ENCODE results near the gene TMEM50B.
"Not testable (repeated sequence)": the region's sequence is repeated elsewhere in the genome, so short reads cannot be mapped to it uniquely, and the experiment has no call there.

Gene TMEM50B

DNA sequence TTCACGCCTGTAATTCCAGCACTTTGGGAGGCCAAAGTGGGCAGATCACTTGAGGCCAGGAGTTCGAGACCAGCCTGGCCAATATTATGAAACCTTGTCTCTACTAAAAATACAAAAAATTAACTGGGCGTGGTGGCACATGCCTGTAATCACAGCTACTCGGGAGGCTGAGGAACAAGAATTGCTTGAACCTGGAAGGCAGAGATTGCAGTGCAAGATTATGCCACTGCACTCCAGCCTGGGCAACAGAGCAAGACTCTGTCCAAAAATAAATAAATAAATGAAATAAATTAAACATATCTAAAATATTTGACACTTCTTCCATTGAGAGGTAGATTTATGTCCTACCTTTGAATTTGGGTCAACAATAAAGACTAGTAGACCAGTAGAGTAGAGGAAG lies 10.6 kb downstream of the TMEM50B start:
- H3K4me1 ChIP-seq (ENCODE audit: control extremely low read depth in 1 of 4, control insufficient read depth in 4 of 4, insufficient read depth in 4 of 4, low read length in 3 of 4); DNase-seq; H3K36me3 ChIP-seq (ENCODE audit: control insufficient read depth in 4 of 4, insufficient read depth in 4 of 4, low read length in 3 of 4); H3K27ac ChIP-seq (ENCODE audit: insufficient read depth in 1 of 2, low read depth in 1 of 2, low read length in 2 of 2, poor library complexity in 1 of 2, severe bottlenecking in 2 of 2); H3K9me3 ChIP-seq (ENCODE audit: control extremely low read depth in 1 of 5, control insufficient read depth in 4 of 5, insufficient read depth in 2 of 5, low read depth in 1 of 5, low read length in 4 of 5); H3K4me3 ChIP-seq (ENCODE audit: control insufficient read depth in 1 of 7, extremely low read depth in 1 of 7, insufficient read depth in 4 of 7, low read depth in 2 of 7, low read length in 6 of 7); H3K27me3 ChIP-seq (replicated peaks in 2 of 5; ENCODE audit: control insufficient read depth in 4 of 5, insufficient read depth in 5 of 5, low read length in 4 of 5): not testable (repeated sequence)
- POLR2A ChIA-PET: interaction anchor here (0.5 kb wide), 1 partner anchor 12 kb away, joined by 3 read pairs; no protein-coding TSS in a partner anchor
- 93% methylated on average over 4 of the region's 4 CpGs for WGBS (ENCODE audit: insufficient coverage)
- CTCF ChIA-PET: interaction anchor here (0.8 kb wide), 2 partner anchors 10 to 12 kb away, joined by 3 to 4 read pairs; no protein-coding TSS in a partner anchor

DNA sequence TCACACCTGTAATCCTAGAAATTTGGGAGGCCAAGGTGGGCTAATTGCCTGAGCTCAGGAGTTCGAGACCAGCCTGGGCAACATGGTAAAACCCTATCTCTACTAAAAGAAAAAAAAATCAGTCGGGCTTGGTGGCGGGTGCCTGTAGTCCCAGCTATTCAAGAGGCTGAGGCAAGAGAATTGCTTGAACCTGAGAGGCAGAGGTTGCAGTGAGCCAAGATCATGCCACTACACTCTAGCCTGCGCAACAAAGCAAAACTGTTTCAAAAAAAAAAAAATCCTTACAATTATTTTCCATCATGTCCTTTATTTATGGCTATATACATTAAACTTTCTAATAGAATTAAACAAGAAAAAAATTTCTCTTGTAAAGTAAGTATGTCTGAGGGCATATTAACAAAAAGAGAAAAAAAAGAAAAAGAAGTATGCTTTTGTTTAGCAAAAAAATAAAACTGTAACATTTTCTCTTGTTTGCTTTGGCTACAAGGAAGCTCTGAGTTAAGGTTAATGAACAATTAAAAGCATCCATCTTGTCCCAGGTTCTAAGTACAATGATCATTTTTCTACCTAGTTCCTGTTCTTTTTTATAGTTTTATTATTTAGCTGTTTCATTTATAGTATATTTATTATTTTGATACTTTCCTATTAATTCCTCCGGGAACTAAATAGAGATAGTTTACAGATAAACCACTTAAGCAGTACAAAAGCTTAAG lies 18.1 kb downstream of the TMEM50B start:
- DNase-seq: no peak
- Histone ChIP-seq H3K27ac (ENCODE audit: insufficient read depth in 1 of 2, low read depth in 1 of 2, low read length in 2 of 2, poor library complexity in 1 of 2, severe bottlenecking in 2 of 2) (no peak overlapping the region), H3K9me3 (ENCODE audit: control extremely low read depth in 1 of 5, control insufficient read depth in 4 of 5, insufficient read depth in 2 of 5, low read depth in 1 of 5, low read length in 4 of 5) (no peaks in the 10 kb centered on the region), H3K36me3 (ENCODE audit: control insufficient read depth in 4 of 4, insufficient read depth in 4 of 4, low read length in 3 of 4) (peaks cover 2 to 13% (median 9%) of the 10 kb centered on the region in 4 experiments), H3K4me3 (ENCODE audit: control insufficient read depth in 1 of 7, extremely low read depth in 1 of 7, insufficient read depth in 4 of 7, low read depth in 2 of 7, low read length in 6 of 7) (no peak overlapping the region), H3K4me1 (ENCODE audit: control extremely low read depth in 1 of 4, control insufficient read depth in 4 of 4, insufficient read depth in 4 of 4, low read length in 3 of 4) (no peaks in the 10 kb centered on the region), H3K27me3 (replicated peaks in 2 of 5; ENCODE audit: control insufficient read depth in 4 of 5, insufficient read depth in 5 of 5, low read length in 4 of 5) (no peaks in the 10 kb centered on the region)
- POLR2A ChIA-PET: interaction anchor here (0.6 to 0.8 kb wide), 2 partner anchors 9 to 124 kb away, joined by 3 to 5 read pairs; no protein-coding TSS in a partner anchor
- CTCF ChIA-PET: interaction anchor here (0.7 to 2.7 kb wide), 2 partner anchors 16 to 142 kb away, joined by 3 to 15 read pairs; no protein-coding TSS in a partner anchor
- WGBS (ENCODE audit: insufficient coverage): 100% methylated on average over 2 of the region's 5 CpGs

DNA sequence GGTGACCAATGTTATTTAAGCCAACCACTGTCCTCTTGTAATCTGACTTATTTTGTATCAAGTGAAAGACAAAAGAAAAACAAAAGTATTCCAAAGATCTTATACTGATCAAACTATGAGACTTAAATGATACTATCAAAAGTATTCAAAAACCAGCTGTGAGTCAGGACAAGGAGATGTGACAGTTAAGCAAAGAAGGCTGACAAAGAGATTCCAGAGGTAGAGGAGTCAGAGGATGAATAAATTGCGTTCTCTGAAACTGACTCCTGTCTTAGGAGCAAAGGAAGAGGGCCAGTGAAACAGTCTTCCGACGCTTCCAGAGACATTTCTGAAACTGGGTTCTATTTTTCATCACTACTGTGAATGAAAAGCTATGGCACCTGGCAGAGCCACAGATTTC lies 20.9 kb downstream of the TMEM50B start:
- H3K27me3 ChIP-seq (replicated peaks in 2 of 5; ENCODE audit: control insufficient read depth in 4 of 5, insufficient read depth in 5 of 5, low read length in 4 of 5): no peaks in the 10 kb centered on the region
- no peak for DNase-seq
- WGBS (ENCODE audit: insufficient coverage): 93% methylated on average over 3 of the region's 3 CpGs
- H3K4me1 ChIP-seq (ENCODE audit: control extremely low read depth in 1 of 4, control insufficient read depth in 4 of 4, insufficient read depth in 4 of 4, low read length in 3 of 4): no peaks in the 10 kb centered on the region
- no peak overlapping the region for H3K4me3 ChIP-seq (ENCODE audit: control insufficient read depth in 1 of 7, extremely low read depth in 1 of 7, insufficient read depth in 4 of 7, low read depth in 2 of 7, low read length in 6 of 7)
- H3K27ac ChIP-seq (ENCODE audit: insufficient read depth in 1 of 2, low read depth in 1 of 2, low read length in 2 of 2, poor library complexity in 1 of 2, severe bottlenecking in 2 of 2): no peak overlapping the region
- CTCF ChIA-PET: interaction anchor here (1.0 kb wide), 1 partner anchor 10 kb away, joined by 3 read pairs; no protein-coding TSS in a partner anchor
- H3K36me3 ChIP-seq (ENCODE audit: control insufficient read depth in 4 of 4, insufficient read depth in 4 of 4, low read length in 3 of 4): peaks cover 2 to 17% (median 9%) of the 10 kb centered on the region in 4 experiments
- POLR2A ChIA-PET: no interaction called here
- H3K9me3 ChIP-seq (ENCODE audit: control extremely low read depth in 1 of 5, control insufficient read depth in 4 of 5, insufficient read depth in 2 of 5, low read depth in 1 of 5, low read length in 4 of 5): no peaks in the 10 kb centered on the region

DNA sequence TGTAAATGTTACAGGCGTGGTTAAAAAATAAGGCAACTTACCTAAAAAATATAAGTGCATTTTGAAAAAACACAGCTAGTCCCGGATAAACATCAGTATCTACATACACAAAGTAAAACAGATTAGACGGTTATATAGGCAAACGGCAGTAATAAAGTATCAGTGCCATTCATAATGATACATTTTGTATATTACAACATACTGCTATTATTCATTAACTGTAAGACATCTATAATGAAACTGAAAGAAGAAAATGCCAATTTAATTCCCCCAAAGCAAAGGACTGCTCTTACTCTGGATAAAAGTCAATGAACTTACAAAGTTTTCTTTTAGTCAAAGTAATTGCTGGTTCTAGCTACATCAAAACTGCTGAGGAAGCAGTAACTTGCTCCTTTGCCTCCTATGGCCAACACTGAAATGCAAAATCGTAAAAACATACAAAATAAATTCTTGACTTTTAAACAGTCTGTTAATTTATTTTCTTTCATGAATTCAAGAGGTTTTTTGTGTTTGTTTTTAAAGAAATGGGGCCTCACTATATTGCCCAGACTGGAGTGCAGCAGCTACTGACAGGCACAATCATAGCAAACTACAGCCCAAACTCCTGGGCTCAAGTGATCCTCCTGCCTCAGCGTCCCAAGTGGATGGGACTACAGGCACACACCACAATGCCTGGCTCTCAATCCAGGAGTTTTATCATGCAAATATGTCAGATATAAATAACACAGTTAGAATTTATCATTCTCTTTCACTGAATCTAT lies 23.9 kb downstream of the TMEM50B start:
- CTCF ChIA-PET: interaction anchor here (0.6 to 1.7 kb wide), 4 partner anchors 9 to 122 kb away, joined by 3 to 7 read pairs (median 4); no protein-coding TSS in a partner anchor
- DNase-seq: no peak
- Histone ChIP-seq H3K27ac (ENCODE audit: insufficient read depth in 1 of 2, low read depth in 1 of 2, low read length in 2 of 2, poor library complexity in 1 of 2, severe bottlenecking in 2 of 2) (no peak overlapping the region), H3K27me3 (replicated peaks in 2 of 5; ENCODE audit: control insufficient read depth in 4 of 5, insufficient read depth in 5 of 5, low read length in 4 of 5) (no peaks in the 10 kb centered on the region), H3K36me3 (ENCODE audit: control insufficient read depth in 4 of 4, insufficient read depth in 4 of 4, low read length in 3 of 4) (peaks cover 2 to 13% (median 7%) of the 10 kb centered on the region in 4 experiments), H3K4me3 (ENCODE audit: control insufficient read depth in 1 of 7, extremely low read depth in 1 of 7, insufficient read depth in 4 of 7, low read depth in 2 of 7, low read length in 6 of 7) (no peak overlapping the region), H3K9me3 (ENCODE audit: control extremely low read depth in 1 of 5, control insufficient read depth in 4 of 5, insufficient read depth in 2 of 5, low read depth in 1 of 5, low read length in 4 of 5) (no peaks in the 10 kb centered on the region), H3K4me1 (ENCODE audit: control extremely low read depth in 1 of 4, control insufficient read depth in 4 of 4, insufficient read depth in 4 of 4, low read length in 3 of 4) (no peaks in the 10 kb centered on the region)
- POLR2A ChIA-PET: no interaction called here
- WGBS (ENCODE audit: insufficient coverage): no CpG with 5 or more reads among the region's 6 CpGs

DNA sequence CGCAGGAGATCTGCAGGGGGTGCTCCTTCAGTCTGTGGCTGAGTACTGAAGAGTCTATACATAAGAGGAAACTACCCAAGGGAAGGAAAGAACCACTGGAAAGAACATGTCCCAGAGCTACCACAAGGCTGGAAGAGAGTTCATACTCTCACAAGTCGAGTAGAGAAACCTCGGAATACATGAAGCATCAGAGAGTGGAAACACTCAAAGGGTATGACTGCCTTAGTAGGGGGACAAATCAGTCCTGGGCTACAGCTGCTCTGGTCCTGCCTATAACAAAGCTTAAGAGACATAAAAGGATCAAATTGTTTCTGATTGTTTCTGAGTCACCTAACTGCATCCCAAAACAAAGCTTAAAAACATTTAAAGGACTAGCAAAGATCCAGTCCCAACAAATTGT lies 27.4 kb downstream of the TMEM50B start:
- H3K36me3 ChIP-seq (ENCODE audit: control insufficient read depth in 4 of 4, insufficient read depth in 4 of 4, low read length in 3 of 4): peaks cover 0 to 5% (median 3%) of the 10 kb centered on the region in 4 experiments
- ChIA-PET CTCF (interaction anchor here (1.1 kb wide), 2 partner anchors 7 to 11 kb away, joined by 3 to 5 read pairs; no protein-coding TSS in a partner anchor), POLR2A (interaction anchor here (1.0 to 1.7 kb wide), 2 partner anchors 9 to 28 kb away, joined by 3 to 5 read pairs; partner anchors contain the start of gene TMEM50B)
- DNase-seq: no peak
- H3K9me3 ChIP-seq (ENCODE audit: control extremely low read depth in 1 of 5, control insufficient read depth in 4 of 5, insufficient read depth in 2 of 5, low read depth in 1 of 5, low read length in 4 of 5): no peaks in the 10 kb centered on the region
- no peak overlapping the region for H3K27ac ChIP-seq (ENCODE audit: insufficient read depth in 1 of 2, low read depth in 1 of 2, low read length in 2 of 2, poor library complexity in 1 of 2, severe bottlenecking in 2 of 2)
- 96% methylated on average over 3 of the region's 3 CpGs for WGBS (ENCODE audit: insufficient coverage)
- H3K4me3 ChIP-seq (ENCODE audit: control insufficient read depth in 1 of 7, extremely low read depth in 1 of 7, insufficient read depth in 4 of 7, low read depth in 2 of 7, low read length in 6 of 7): no peak overlapping the region
- no peaks in the 10 kb centered on the region for H3K27me3 ChIP-seq (replicated peaks in 2 of 5; ENCODE audit: control insufficient read depth in 4 of 5, insufficient read depth in 5 of 5, low read length in 4 of 5)
- no peaks in the 10 kb centered on the region for H3K4me1 ChIP-seq (ENCODE audit: control extremely low read depth in 1 of 4, control insufficient read depth in 4 of 4, insufficient read depth in 4 of 4, low read length in 3 of 4)

DNA sequence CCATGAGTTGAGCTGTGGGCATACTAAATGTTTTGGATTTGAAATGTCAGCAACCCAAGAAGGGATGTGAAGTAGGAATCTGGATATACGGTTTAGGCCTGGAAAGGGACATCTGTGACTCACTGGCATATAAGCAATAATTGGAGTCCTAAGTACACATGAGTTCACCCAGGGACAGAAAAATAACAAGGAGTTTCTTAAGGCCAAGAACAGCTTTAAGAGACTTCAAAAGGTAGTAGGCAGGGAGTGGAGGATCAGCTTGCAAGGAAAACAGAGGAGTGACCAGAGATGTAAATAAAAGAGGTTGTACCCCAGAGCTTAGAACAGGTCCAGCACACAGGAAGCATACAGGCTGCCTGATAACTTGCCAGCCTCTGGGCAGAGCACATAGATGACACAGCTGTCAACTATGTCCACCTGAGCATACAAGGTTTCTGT lies 28.1 kb downstream of the TMEM50B start:
- ChIA-PET CTCF (interaction anchor here (0.8 to 1.1 kb wide), 2 partner anchors 12 to 86 kb away, joined by 3 read pairs; no protein-coding TSS in a partner anchor), POLR2A (interaction anchor here (1.7 kb wide), 1 partner anchor 28 kb away, joined by 5 read pairs; the partner anchor contains the start of gene TMEM50B)
- peaks cover 0 to 5% (median 3%) of the 10 kb centered on the region in 4 experiments for H3K36me3 ChIP-seq (ENCODE audit: control insufficient read depth in 4 of 4, insufficient read depth in 4 of 4, low read length in 3 of 4)
- no peak for DNase-seq
- no peak overlapping the region for H3K4me3 ChIP-seq (ENCODE audit: control insufficient read depth in 1 of 7, extremely low read depth in 1 of 7, insufficient read depth in 4 of 7, low read depth in 2 of 7, low read length in 6 of 7)
- no peak overlapping the region for H3K27ac ChIP-seq (ENCODE audit: insufficient read depth in 1 of 2, low read depth in 1 of 2, low read length in 2 of 2, poor library complexity in 1 of 2, severe bottlenecking in 2 of 2)
- no peaks in the 10 kb centered on the region for H3K27me3 ChIP-seq (replicated peaks in 2 of 5; ENCODE audit: control insufficient read depth in 4 of 5, insufficient read depth in 5 of 5, low read length in 4 of 5)
- 100% methylated on average over 1 of the region's 1 CpG for WGBS (ENCODE audit: insufficient coverage)
- H3K4me1 ChIP-seq (ENCODE audit: control extremely low read depth in 1 of 4, control insufficient read depth in 4 of 4, insufficient read depth in 4 of 4, low read length in 3 of 4): no peaks in the 10 kb centered on the region
- H3K9me3 ChIP-seq (ENCODE audit: control extremely low read depth in 1 of 5, control insufficient read depth in 4 of 5, insufficient read depth in 2 of 5, low read depth in 1 of 5, low read length in 4 of 5): no peaks in the 10 kb centered on the region

Data from common myeloid progenitor, CD34-positive (primary cell).